Right lobe of liver (tissue), 6 donors: ENCODE measurements around the gene CRTC2. TPM values are rescaled to one million over a fixed set of nuclear protein-coding genes. Genes with fewer than 3 reads are reported as not detected.

Experiments
- ATAC-seq, 4 donors: fragments of 200-7000 bp; cut with Tn5 transposase; one replicate each; pipeline ENCODE4 v1.9.1; 2020; ENCODE audit warnings: mild to moderate bottlenecking in 4 of 4, moderate library complexity in 4 of 4
- DNase-seq, 3 donors: peaks; one replicate each; pipeline ENCODE4 v3.0.0-alpha.2; 2020
- H3K27ac ChIP-seq, 3 donors: fragments of 200-600 bp; one replicate each; pipeline ENCODE4 v1.8.0; 2022
- H3K27me3 ChIP-seq, 2 donors: fragments of 200-600 bp; one replicate each; pipeline ENCODE4 v1.8.0; 2022
- H3K36me3 ChIP-seq, 4 donors: fragments of 200-600 bp; sonication (generic) in 1 of 4; one replicate each; pipeline versions ENCODE4 v1.5.1 to v1.8.0; 2017 to 2022; ENCODE audit warnings: control low read depth in 1 of 4
- H3K4me1 ChIP-seq, 4 donors: fragments of 200-600 bp; sonication (generic) in 1 of 4; one replicate each; pipeline versions ENCODE4 v1.5.1 to v1.8.0; 2017 to 2022; ENCODE audit warnings: control low read depth in 1 of 4
- H3K4me3 ChIP-seq, 3 donors: fragments of 200-600 bp; one replicate each; pipeline ENCODE4 v1.8.0; 2022
- H3K9me3 ChIP-seq, 4 donors: fragments of 200-600 bp; sonication (generic) in 1 of 4; one replicate each; pipeline versions ENCODE4 v1.5.1 to v1.8.0; 2017 to 2022; ENCODE audit warnings: control low read depth in 1 of 4
- POLR2A ChIP-seq: fragments of 450-650 bp; IDR thresholded peaks from one replicate; pipeline ENCODE4 v1.6.1; 2017; ENCODE audit warnings: antibody characterized with exemption, mild to moderate bottlenecking
- WGBS: methylation state at CpG from one replicate; pipeline ENCODE4 v1.1.6; 2018; ENCODE audit warnings: low coverage, low lambda C conversion rate; ENCODE audit not compliant: insufficient coverage; ENCODE audit errors: missing lambda C conversion rate; 5-methylcytosine and 5-hydroxymethylcytosine counted together
- intact Hi-C, 2 donors: fragments of 100-400 bp; cut with DNase I; formaldehyde crosslinking; loops; one replicate each; pipeline versions ENCODE4 v1.11.2 to v1.14.1; 2022
- total RNA-seq, 6 experiments: library from RNA; depleted of rRNA in 2 of 6; stranded (reverse); fragments of >200 nt in 2 of 6; fragmentation: NEBNext Ultra II Directional in 3 of 6; extraction: Animal tissue kit (Norgen Biotek cat#: 25700) in 3 of 6; gene quantifications; one replicate each; pipeline versions ENCODE4 v1.1.0 to v1.2.4, GENCODE V29; 2016 to 2023
- TF ChIP-seq, protein P1 (sequence below), 4 donors: fragments of 200-600 bp in 3 of 4; fragments of 450-650 bp in 1 of 4; IDR thresholded peaks; one replicate each; pipeline versions ENCODE4 v1.5.1 to v1.8.0; 2016 to 2022; ENCODE audit warnings: antibody characterized with exemption in 4 of 4, mild to moderate bottlenecking in 2 of 4
- donor health status: DM: no; HTN: yes; CAD: no.
- donor health status: DM: no; HTN: no; CAD: no.
- donor health status: DM: no; HTN: no; CAD: no.
- donor health status: DM: no; HTN: yes; CAD: no.
- donor health status: DM: no; HTN: yes; CAD: no.

CRTC2 gene
- total RNA-seq, 6 experiments from 2014 or later = 4.8 to 19.5 (median 18.3) TPM

DNA sequence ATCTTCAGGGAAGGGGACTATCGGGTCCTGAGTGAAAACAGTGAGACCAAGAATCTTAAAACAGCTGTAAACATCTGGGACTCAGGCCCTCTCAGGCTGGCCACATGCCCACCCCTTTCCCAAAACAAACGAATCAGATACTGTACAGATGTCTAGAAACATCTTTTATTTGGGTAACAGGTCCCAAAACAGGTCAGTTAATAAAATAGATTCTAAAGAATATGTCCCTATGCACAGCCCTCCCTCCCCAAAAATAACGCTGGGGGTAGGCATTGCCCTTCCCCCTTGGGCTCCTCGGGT lies 499 bp upstream of the CRTC2 start:
- ATAC-seq = no peak
- intact Hi-C loops = no loop called here
- peaks cover 0 to 5% (median 1%) of the 10 kb centered on the region in 4 donors for H3K36me3 ChIP-seq
- TF ChIP-seq POLR2A = no peak
- TF ChIP-seq, protein P1, sequence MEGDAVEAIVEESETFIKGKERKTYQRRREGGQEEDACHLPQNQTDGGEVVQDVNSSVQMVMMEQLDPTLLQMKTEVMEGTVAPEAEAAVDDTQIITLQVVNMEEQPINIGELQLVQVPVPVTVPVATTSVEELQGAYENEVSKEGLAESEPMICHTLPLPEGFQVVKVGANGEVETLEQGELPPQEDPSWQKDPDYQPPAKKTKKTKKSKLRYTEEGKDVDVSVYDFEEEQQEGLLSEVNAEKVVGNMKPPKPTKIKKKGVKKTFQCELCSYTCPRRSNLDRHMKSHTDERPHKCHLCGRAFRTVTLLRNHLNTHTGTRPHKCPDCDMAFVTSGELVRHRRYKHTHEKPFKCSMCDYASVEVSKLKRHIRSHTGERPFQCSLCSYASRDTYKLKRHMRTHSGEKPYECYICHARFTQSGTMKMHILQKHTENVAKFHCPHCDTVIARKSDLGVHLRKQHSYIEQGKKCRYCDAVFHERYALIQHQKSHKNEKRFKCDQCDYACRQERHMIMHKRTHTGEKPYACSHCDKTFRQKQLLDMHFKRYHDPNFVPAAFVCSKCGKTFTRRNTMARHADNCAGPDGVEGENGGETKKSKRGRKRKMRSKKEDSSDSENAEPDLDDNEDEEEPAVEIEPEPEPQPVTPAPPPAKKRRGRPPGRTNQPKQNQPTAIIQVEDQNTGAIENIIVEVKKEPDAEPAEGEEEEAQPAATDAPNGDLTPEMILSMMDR (IDR thresholded peaks at IDR 0.05) = no peak
- H3K27me3 ChIP-seq = no peaks in the 10 kb centered on the region
- 20% methylated on average over 4 of the region's 4 CpGs for WGBS
- no peak for DNase-seq
- no peaks in the 10 kb centered on the region for H3K9me3 ChIP-seq
- H3K27ac ChIP-seq = peak overlapping the region; percentile 2 to 52 (median 9)
- peak overlapping the region in 2 of 3 donors; percentile 77 to 92 for H3K4me3 ChIP-seq
- peaks cover 0 to 51% (median 19%) of the 10 kb centered on the region in 4 donors for H3K4me1 ChIP-seq

DNA sequence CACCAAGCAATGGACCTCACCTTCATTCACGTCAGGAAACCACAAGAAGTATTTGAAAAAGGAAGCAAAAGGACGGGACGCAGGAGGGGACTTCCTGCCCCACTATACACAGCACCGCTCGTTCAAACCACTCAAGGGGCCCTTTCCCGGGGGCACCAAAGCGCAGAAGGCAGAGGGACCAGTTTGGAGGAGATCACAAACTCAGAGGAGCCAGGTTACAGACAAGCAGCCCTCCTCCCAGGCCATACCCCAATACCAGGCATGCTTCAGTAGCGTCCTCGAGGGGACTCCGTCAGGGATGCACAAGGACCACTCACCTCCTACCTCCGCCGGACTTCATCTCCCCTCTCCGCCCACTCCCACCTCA lies 685 bp downstream of the CRTC2 start:
- DNase-seq = no peak
- WGBS = 0% methylated on average over 10 of the region's 13 CpGs
- ATAC-seq = no peak
- Histone ChIP-seq H3K27me3 (no peaks in the 10 kb centered on the region), H3K27ac (peak overlapping the region; percentile 75 to 92 (median 89)), H3K4me3 (peak overlapping the region; percentile 77 to 99 (median 92)), H3K36me3 (peaks cover 0 to 13% (median 5%) of the 10 kb centered on the region in 4 donors), H3K9me3 (no peaks in the 10 kb centered on the region), H3K4me1 (peaks cover 0 to 58% (median 23%) of the 10 kb centered on the region in 4 donors)
- no peak for TF ChIP-seq POLR2A
- TF ChIP-seq, protein P1 (IDR thresholded peaks at IDR 0.05) = no peak
- intact Hi-C loops = no loop called here

DNA sequence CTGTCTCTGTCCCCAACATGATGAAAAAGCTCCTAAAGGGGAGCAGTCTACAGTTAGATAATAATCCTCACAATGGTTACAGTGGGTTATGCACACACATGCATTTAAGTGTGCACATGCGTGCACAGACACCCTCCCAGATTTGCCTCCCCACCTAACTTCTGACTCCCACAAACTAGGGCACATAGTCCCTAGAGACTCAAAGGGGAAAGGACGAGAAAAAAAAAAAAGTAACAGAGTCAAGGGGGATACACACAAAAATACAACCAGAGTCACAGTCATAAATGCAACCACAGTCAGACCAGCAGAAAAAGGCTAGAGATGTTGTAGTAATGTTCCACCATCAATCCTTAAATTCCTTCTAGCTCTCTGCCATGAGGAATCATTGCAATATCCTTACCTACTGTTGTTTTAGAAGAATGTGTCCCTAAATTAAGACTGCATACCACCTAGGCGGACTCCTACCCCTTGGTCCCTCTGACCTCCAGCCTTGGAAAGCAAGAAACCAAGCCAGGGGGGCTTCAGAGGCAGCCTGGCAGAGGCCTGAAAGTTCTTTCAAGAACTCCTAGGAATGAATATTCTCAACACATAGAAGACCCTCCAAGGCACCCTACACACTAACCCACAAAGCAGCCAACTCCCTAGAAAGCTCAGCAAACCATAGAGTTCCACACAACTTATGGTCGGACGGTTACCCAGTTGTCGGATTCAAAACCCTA lies 1.3 kb downstream of the CRTC2 start:
- Histone ChIP-seq H3K27me3 (no peaks in the 10 kb centered on the region), H3K27ac (peak overlapping the region; percentile 75 to 92 (median 89)), H3K4me3 (peak overlapping the region; percentile 77 to 99 (median 92)), H3K36me3 (peaks cover 0 to 19% (median 6%) of the 10 kb centered on the region in 4 donors), H3K9me3 (no peaks in the 10 kb centered on the region), H3K4me1 (peaks cover 0 to 52% (median 20%) of the 10 kb centered on the region in 4 donors)
- ATAC-seq (no peak), DNase-seq (no peak)
- no peak for TF ChIP-seq POLR2A
- TF ChIP-seq, protein P1 (IDR thresholded peaks at IDR 0.05) = no peak
- intact Hi-C loops = no loop called here
- 26% methylated on average over 6 of the region's 6 CpGs for WGBS

DNA sequence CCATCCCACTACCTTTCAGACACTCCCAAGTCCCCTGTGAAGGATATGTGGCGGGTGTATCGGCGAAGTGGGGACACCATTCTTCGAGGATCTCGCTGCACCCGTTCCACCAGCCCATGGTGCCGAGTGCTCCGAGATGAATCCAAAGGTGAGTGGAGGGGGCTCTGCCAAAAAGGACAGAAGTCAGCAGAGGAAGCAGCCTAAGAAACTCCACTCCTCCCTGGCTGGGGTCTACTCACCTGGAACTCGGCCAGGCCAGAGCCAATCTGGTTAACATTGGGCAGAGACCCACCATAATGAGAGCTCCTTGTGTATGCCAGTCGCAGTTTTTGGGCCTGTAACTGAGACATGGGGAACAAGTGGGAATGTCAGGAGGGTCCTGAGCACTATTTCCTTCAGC lies 3.6 kb downstream of the CRTC2 start:
- H3K27me3 ChIP-seq = no peaks in the 10 kb centered on the region
- no peak overlapping the region for H3K4me3 ChIP-seq
- no peaks in the 10 kb centered on the region for H3K9me3 ChIP-seq
- peaks cover 0 to 37% (median 14%) of the 10 kb centered on the region in 4 donors for H3K36me3 ChIP-seq
- TF ChIP-seq POLR2A = no peak
- TF ChIP-seq, protein P1 (IDR thresholded peaks at IDR 0.05) = no peak
- no peak for ATAC-seq
- peak overlapping the region in 2 of 3 donors; percentile 77 to 90 for H3K27ac ChIP-seq
- intact Hi-C loops = no loop called here
- H3K4me1 ChIP-seq = peaks cover 0 to 46% (median 20%) of the 10 kb centered on the region in 4 donors
- DNase-seq = no peak
- WGBS = 90% methylated on average over 2 of the region's 10 CpGs
